Upper lobe of left lung (tissue), 6 donors: ENCODE results near the gene ARMH3. TPM values are rescaled to one million over a fixed set of nuclear protein-coding genes. Genes with fewer than 3 reads are reported as not detected.

ENCODE experiments used
- ATAC-seq, 2 donors: fragments of 200-7000 bp; cut with Tn5 transposase; one replicate each; pipeline ENCODE4 v1.9.1; 2022; ENCODE audit warnings: mild to moderate bottlenecking in 2 of 2, moderate library complexity in 2 of 2; ENCODE audit not compliant: low FRiP score in 2 of 2
- DNase-seq, 2 donors: peaks; one replicate each; pipeline ENCODE4 v3.0.0-alpha.2; 2019 to 2020
- H3K27ac ChIP-seq, 4 donors: fragments of 200-600 bp; sonication (generic); one replicate each; pipeline ENCODE4 v1.5.1; 2016 to 2019
- H3K27me3 ChIP-seq, 4 donors: fragments of 200-600 bp; sonication (generic); one replicate each; pipeline ENCODE4 v1.5.1; 2017 to 2019
- H3K36me3 ChIP-seq, 4 donors: fragments of 200-600 bp; sonication (generic); one replicate each; pipeline ENCODE4 v1.5.1; 2016 to 2019
- H3K4me1 ChIP-seq, 4 donors: fragments of 200-600 bp; sonication (generic); one replicate each; pipeline ENCODE4 v1.5.1; 2018 to 2019
- H3K4me3 ChIP-seq, 4 donors: fragments of 200-600 bp; sonication (generic); one replicate each; pipeline ENCODE4 v1.5.1; 2017 to 2019; ENCODE audit warnings: mild to moderate bottlenecking in 2 of 4, moderate library complexity in 1 of 4
- H3K9me3 ChIP-seq, 4 donors: fragments of 200-600 bp; sonication (generic); one replicate each; pipeline ENCODE4 v1.5.1; 2018 to 2019
- EP300 ChIP-seq, 4 donors: sonication (generic); formaldehyde crosslinking; IDR thresholded peaks; one replicate each; pipeline ENCODE4 v1.5.1; 2017; ENCODE audit warnings: antibody characterized with exemption in 4 of 4, control low read depth in 2 of 4
- POLR2A ChIP-seq, 4 donors: fragments of 450-650 bp; IDR thresholded peaks; one replicate each; pipeline ENCODE4 v1.5.1; 2016 to 2017; ENCODE audit warnings: antibody characterized with exemption in 4 of 4, mild to moderate bottlenecking in 2 of 4
- POLR2AphosphoS5 ChIP-seq, 2 donors: sonication (generic); formaldehyde crosslinking; IDR thresholded peaks; one replicate each; pipeline ENCODE4 v1.5.1; 2017; ENCODE audit warnings: antibody characterized with exemption in 2 of 2
- WGBS, 2 donors: methylation state at CpG; one replicate each; pipeline ENCODE4 v1.1.5; 2017 to 2018; 5-methylcytosine and 5-hydroxymethylcytosine counted together
- total RNA-seq, 6 donors: library from RNA; depleted of rRNA in 4 of 6; stranded (reverse); fragments of >200 nt in 4 of 6; gene quantifications; one replicate each; pipeline versions ENCODE4 v1.1.0 to v1.2.1, GENCODE V29; 2016 to 2021
- TF ChIP-seq, protein P1 (sequence below), 6 experiments: fragments of 450-650 bp in 4 of 6; fragments of 200-600 bp in 2 of 6; sonication (generic) in 2 of 6; IDR thresholded peaks; one replicate each; pipeline ENCODE4 v1.5.1; 2016 to 2019; ENCODE audit warnings: antibody characterized with exemption in 6 of 6
- donor health status: DM: no; HTN: no; CAD: no; lungs with moderate emphysema.
- donor health status: DM: no; HTN: yes; CAD: no; lungs with severe emphysema.

ARMH3 gene
- total RNA-seq, 6 donors from 2014 or later = 14.4 to 39.8 (median 25.5) TPM

DNA sequence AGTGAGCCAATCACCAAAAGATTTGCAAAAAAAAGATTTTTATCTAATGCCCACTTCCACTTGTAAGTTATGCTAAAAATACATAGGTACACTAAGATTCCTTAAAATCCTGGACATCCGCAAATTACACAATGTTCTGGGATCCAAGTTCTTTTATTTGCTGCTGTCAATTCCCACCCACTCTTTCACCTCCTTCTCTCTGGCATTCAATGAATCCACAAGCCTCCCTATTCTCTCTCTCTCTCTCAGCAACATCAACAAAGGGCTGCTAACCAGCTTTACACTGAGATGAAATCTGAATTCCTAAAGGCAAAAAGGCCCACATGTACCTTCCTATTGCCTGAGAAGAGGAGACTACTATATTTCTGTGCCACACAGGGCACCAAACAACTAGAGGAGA, 99.9 kb downstream of the ARMH3 start:
- ATAC-seq = no peak
- H3K27ac ChIP-seq = no peak overlapping the region
- TF ChIP-seq EP300 (IDR thresholded peaks at IDR 0.05) = no peak
- TF ChIP-seq, protein P1, sequence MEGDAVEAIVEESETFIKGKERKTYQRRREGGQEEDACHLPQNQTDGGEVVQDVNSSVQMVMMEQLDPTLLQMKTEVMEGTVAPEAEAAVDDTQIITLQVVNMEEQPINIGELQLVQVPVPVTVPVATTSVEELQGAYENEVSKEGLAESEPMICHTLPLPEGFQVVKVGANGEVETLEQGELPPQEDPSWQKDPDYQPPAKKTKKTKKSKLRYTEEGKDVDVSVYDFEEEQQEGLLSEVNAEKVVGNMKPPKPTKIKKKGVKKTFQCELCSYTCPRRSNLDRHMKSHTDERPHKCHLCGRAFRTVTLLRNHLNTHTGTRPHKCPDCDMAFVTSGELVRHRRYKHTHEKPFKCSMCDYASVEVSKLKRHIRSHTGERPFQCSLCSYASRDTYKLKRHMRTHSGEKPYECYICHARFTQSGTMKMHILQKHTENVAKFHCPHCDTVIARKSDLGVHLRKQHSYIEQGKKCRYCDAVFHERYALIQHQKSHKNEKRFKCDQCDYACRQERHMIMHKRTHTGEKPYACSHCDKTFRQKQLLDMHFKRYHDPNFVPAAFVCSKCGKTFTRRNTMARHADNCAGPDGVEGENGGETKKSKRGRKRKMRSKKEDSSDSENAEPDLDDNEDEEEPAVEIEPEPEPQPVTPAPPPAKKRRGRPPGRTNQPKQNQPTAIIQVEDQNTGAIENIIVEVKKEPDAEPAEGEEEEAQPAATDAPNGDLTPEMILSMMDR (IDR thresholded peaks at IDR 0.05) = no peak
- TF ChIP-seq POLR2AphosphoS5 (IDR thresholded peaks at IDR 0.05) = no peak
- no peak for TF ChIP-seq POLR2A (IDR thresholded peaks at IDR 0.05)
- WGBS, 2 donors = 94 to 96% methylated on average over 1 of the region's 1 CpG
- peaks cover 0 to 59% (median 26%) of the 10 kb centered on the region in 4 donors for H3K36me3 ChIP-seq
- no peaks in the 10 kb centered on the region for H3K27me3 ChIP-seq
- no peak overlapping the region for H3K4me3 ChIP-seq
- DNase-seq = no peak
- H3K4me1 ChIP-seq = peaks cover 0 to 2% (median 0%) of the 10 kb centered on the region in 4 donors
- H3K9me3 ChIP-seq = no peaks in the 10 kb centered on the region

DNA sequence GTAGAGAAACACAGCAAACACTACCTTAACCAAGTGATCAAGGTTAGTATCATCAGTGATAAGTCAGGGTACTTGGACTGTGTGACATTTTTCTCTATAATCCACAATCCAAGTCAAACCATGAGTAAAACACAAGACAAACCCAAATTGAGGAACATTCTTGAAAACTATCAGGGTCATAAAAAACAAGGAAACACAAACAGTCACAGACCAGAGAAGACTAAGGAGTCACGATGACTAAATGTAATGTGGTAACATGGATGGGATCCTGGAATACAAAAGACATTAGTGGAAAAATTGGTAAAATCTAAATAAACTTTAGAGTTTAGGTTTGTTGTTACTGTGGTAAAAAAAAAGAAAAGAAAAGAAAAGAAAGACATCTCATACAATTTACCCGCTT, 103.8 kb downstream of the ARMH3 start:
- TF ChIP-seq EP300 (IDR thresholded peaks at IDR 0.05) (no peak), POLR2AphosphoS5 (IDR thresholded peaks at IDR 0.05) (no peak), POLR2A (IDR thresholded peaks at IDR 0.05) (no peak)
- TF ChIP-seq, protein P1 (IDR thresholded peaks at IDR 0.05) = no peak
- no peaks in the 10 kb centered on the region for H3K27me3 ChIP-seq
- WGBS, 2 donors = 91 to 94% methylated on average over 2 of the region's 2 CpGs
- H3K27ac ChIP-seq = no peak overlapping the region
- no peaks in the 10 kb centered on the region for H3K9me3 ChIP-seq
- no peak for DNase-seq
- no peak overlapping the region for H3K4me3 ChIP-seq
- H3K4me1 ChIP-seq = no peaks in the 10 kb centered on the region
- no peak for ATAC-seq
- peaks cover 0 to 65% (median 28%) of the 10 kb centered on the region in 4 donors for H3K36me3 ChIP-seq

DNA sequence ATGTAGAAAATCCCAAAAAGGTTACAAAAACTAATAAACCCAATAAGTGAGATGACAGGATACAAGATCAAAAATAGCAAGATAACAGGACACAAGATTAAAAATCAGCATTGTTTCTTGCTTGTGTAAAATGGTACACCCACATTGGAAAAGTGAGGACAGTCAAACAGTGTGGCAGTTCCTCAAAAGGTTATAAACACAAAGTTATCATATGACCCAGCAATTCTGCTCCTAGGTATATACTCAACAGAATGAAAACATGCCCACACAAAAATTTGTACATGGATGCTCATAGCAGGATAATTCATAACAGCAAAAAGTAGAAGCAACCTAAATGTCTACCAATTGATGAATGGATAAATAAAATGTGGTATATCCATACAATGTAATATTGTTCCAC, 105.8 kb downstream of the ARMH3 start:
- DNase-seq (no peak), ATAC-seq (no peak)
- H3K27ac ChIP-seq = no peak overlapping the region
- H3K4me3 ChIP-seq = no peak overlapping the region
- H3K27me3 ChIP-seq = no peaks in the 10 kb centered on the region
- peaks cover 0 to 47% (median 17%) of the 10 kb centered on the region in 4 donors for H3K36me3 ChIP-seq
- TF ChIP-seq POLR2AphosphoS5 (IDR thresholded peaks at IDR 0.05) = no peak
- TF ChIP-seq, protein P1 (IDR thresholded peaks at IDR 0.05) = no peak
- TF ChIP-seq POLR2A (IDR thresholded peaks at IDR 0.05) = no peak
- no peak for TF ChIP-seq EP300 (IDR thresholded peaks at IDR 0.05)
- H3K4me1 ChIP-seq = no peaks in the 10 kb centered on the region
- H3K9me3 ChIP-seq = no peaks in the 10 kb centered on the region

DNA sequence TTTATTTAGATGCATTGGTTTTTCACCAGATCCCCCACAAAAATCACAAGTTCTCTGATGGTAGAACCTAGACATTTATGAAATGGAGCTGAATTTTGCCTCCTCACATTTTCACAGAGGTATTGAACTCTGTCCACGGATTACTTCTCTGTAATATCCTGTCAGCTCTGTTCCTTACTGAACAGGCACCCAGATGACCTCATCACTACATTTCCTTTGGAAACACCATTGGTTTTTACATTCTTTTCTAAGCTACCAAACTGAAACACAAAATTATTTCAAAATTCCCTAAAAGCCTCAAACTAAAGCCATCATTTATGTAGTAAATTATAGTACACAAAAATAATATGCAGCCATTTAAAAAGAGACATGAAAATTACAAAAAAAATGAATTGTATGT, 114.1 kb downstream of the ARMH3 start:
- WGBS, 2 donors = 44 to 50% methylated on average over 1 of the region's 1 CpG
- peaks cover 7 to 10% (median 9%) of the 10 kb centered on the region in 4 donors for H3K4me1 ChIP-seq
- H3K27me3 ChIP-seq = no peaks in the 10 kb centered on the region
- TF ChIP-seq, protein P1 (IDR thresholded peaks at IDR 0.05) = no peak
- TF ChIP-seq POLR2AphosphoS5 (IDR thresholded peaks at IDR 0.05) (no peak), POLR2A (IDR thresholded peaks at IDR 0.05) (no peak), EP300 (IDR thresholded peaks at IDR 0.05) (no peak)
- peaks cover 0 to 9% (median 2%) of the 10 kb centered on the region in 4 donors for H3K36me3 ChIP-seq
- no peaks in the 10 kb centered on the region for H3K9me3 ChIP-seq
- H3K27ac ChIP-seq = no peak overlapping the region
- DNase-seq (no peak), ATAC-seq (no peak)
- H3K4me3 ChIP-seq = no peak overlapping the region

DNA sequence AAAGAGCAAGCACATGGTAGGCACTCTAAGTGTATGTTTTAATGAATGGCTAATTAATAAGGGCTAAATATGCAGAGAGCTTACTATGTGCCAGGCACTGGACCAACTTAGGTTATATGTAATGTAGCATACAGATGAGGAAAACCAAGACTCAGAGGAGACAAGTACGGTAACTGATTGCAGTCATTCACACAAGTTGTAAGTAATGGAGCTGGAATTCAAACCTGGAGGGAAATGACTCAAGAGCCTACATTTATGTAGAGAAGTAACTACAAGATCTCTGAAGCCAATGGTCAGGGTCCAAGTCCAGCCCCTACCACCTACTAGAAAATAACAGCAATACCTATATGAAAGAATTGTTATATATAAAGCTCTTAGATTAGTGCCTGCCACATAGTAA, 115.1 kb downstream of the ARMH3 start:
- Histone ChIP-seq H3K9me3 (no peaks in the 10 kb centered on the region), H3K4me1 (peaks cover 7 to 10% (median 9%) of the 10 kb centered on the region in 4 donors), H3K27me3 (no peaks in the 10 kb centered on the region), H3K27ac (no peak overlapping the region), H3K36me3 (peaks cover 0 to 9% (median 2%) of the 10 kb centered on the region in 4 donors), H3K4me3 (no peak overlapping the region)
- ATAC-seq (no peak), DNase-seq (no peak)
- TF ChIP-seq POLR2AphosphoS5 (IDR thresholded peaks at IDR 0.05) (no peak), EP300 (IDR thresholded peaks at IDR 0.05) (no peak), POLR2A (IDR thresholded peaks at IDR 0.05) (no peak)
- TF ChIP-seq, protein P1 (IDR thresholded peaks at IDR 0.05) = no peak
- 91 to 100% methylated on average over 1 of the region's 1 CpG for WGBS, 2 donors
